Kidney epithelial cell (primary cell): ENCODE results near the gene DUSP2. TPM values are rescaled to one million over a fixed set of nuclear protein-coding genes. Genes with fewer than 3 reads are reported as not detected.

Experiments used
- DNase-seq: peaks from one replicate; pipeline ENCODE4 v3.0.0-alpha.2; 2010; ENCODE audit warnings: low read depth
- H3K27me3 ChIP-seq: 2 replicates; pipeline ENCODE4 v1.6.0; 2011; ENCODE audit warnings: low read length; ENCODE audit not compliant: control insufficient read depth, insufficient read depth
- H3K36me3 ChIP-seq: 2 replicates; pipeline ENCODE4 v1.5.1; 2011; ENCODE audit warnings: low read length; ENCODE audit not compliant: control insufficient read depth, insufficient read depth
- H3K4me3 ChIP-seq: 2 replicates; pipeline ENCODE4 v1.5.1; 2011; ENCODE audit warnings: low read depth, mild to moderate bottlenecking, control low read depth, low read length
- total RNA-seq: library from RNA; depleted of rRNA; stranded (reverse); fragments of >200 nt; gene quantifications from 2 replicates; pipeline ENCODE4 v1.2.3, GENCODE V29; 2015
- TF ChIP-seq, protein P1 (sequence below): IDR thresholded peaks from 2 replicates; pipeline ENCODE4 v1.5.1; 2011; ENCODE audit warnings: mild to moderate bottlenecking, moderate library complexity, low read length, control low read depth, inconsistent platforms; ENCODE audit not compliant: insufficient read depth, poor library complexity, severe bottlenecking

Gene DUSP2
- total RNA-seq, 1 donor from 2014 or later = 1.7 TPM

DNA sequence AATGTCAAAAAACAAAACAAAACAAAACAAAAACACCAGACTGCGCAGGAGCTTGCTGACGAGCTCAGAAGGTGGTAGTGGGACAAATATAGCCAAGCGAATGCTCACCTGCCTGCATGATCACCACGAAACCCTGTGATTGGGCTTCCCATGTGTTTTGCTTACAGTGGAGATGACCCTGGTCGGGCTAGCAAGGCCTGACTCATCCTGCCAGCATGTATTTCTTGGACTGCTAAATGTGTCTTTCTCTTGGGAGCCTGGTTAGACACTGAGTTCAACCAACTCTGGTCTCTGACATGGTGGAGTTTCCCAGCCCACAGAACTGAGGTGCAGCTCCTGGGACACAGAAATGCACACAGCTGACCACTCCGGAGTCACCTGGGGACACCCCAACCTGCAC, 30.7 kb upstream of the DUSP2 start:
- Histone ChIP-seq H3K36me3 (no peaks in the 10 kb centered on the region), H3K4me3 (no peak overlapping the region), H3K27me3 (no peaks in the 10 kb centered on the region)
- TF ChIP-seq, protein P1, sequence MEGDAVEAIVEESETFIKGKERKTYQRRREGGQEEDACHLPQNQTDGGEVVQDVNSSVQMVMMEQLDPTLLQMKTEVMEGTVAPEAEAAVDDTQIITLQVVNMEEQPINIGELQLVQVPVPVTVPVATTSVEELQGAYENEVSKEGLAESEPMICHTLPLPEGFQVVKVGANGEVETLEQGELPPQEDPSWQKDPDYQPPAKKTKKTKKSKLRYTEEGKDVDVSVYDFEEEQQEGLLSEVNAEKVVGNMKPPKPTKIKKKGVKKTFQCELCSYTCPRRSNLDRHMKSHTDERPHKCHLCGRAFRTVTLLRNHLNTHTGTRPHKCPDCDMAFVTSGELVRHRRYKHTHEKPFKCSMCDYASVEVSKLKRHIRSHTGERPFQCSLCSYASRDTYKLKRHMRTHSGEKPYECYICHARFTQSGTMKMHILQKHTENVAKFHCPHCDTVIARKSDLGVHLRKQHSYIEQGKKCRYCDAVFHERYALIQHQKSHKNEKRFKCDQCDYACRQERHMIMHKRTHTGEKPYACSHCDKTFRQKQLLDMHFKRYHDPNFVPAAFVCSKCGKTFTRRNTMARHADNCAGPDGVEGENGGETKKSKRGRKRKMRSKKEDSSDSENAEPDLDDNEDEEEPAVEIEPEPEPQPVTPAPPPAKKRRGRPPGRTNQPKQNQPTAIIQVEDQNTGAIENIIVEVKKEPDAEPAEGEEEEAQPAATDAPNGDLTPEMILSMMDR = no peak
- peak; percentile 5 for DNase-seq

DNA sequence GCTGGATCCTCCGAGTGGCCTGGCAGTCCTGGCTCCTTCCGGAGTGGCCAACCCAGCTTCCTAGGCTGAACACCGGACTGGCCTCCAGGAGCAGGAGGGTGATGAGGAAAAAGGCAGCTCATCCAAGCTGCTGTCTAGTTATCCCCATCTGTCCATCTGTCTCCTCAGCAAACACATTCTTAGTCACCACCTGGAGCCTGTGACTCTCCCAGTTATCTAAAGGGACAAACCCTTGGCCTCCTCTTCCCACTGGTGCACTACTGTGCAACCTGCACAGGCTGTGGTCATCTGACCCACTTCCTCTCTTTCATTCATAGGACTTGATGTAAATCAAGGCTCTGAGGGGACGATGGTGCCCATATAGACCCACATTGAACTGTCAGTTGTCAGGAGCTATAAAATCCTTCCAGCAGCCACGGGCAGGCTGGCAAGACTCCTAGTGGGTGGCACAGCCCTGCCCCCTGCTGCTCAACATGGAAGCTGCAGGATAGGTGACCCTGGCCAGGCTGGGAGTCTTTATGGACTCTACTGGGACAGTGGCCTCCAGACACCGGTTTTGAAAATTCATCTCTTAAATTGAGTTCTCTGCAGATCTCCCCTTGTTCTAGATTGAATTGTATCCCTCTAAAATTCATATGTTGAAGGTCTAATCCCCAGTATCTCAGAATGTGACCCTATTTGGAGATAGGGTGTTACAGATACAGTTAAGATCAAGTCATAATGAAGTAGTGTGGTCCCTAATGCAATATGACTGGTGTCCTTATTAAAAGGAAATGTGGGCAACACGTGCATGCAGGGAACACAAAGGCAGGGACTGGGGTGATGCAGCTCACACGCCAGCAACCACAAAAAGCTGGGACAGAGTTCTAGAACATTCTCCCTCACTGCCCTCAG, 29.3 kb upstream of the DUSP2 start:
- Histone ChIP-seq H3K36me3 (no peaks in the 10 kb centered on the region), H3K27me3 (no peaks in the 10 kb centered on the region), H3K4me3 (no peak overlapping the region)
- TF ChIP-seq, protein P1 = peak; percentile 99
- DNase-seq = peak; percentile 12

DNA sequence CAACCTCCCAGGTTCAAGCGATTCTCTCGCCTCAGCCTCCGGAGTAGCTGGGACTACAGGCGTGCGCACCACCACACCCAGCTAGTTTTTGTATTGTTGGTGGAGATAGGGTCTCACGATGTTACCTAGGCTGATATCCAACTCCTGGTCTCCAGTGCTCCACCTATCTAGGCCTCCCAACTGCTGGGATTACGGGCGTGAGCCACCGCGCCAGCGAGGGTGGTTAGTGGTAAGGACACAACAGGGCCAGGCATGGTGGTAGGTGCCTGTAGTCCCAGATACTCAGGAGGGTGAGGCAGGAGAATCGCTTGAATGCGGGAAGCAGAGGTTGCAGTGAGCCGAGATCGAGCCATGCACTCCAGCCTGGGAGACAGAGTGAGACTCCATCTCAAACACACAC, 26.6 kb upstream of the DUSP2 start:
- TF ChIP-seq, protein P1 = no peak
- no peaks in the 10 kb centered on the region for H3K36me3 ChIP-seq
- H3K4me3 ChIP-seq = no peak overlapping the region
- no peak for DNase-seq
- no peaks in the 10 kb centered on the region for H3K27me3 ChIP-seq

DNA sequence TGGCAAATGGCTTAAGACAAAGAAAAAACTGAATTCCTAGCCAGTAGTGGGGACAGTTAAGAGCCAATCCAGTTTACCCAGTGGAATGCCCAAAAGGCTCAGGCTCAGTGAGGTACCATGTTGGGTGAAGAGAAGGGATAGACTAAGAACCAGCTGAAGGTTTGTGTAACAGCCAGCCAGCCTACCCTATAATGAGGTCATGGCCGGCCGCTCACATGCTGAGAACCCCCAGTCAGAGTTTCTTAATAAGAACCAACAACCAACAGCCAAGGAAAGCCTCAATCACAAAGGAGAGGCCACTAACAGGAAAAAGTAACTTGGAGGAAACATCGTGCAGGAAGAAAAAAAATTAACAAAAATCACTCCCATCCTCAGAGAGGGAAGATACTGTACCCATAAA, 25.4 kb upstream of the DUSP2 start:
- no peak for DNase-seq
- H3K4me3 ChIP-seq = no peak overlapping the region
- no peaks in the 10 kb centered on the region for H3K27me3 ChIP-seq
- no peaks in the 10 kb centered on the region for H3K36me3 ChIP-seq
- TF ChIP-seq, protein P1 = no peak

DNA sequence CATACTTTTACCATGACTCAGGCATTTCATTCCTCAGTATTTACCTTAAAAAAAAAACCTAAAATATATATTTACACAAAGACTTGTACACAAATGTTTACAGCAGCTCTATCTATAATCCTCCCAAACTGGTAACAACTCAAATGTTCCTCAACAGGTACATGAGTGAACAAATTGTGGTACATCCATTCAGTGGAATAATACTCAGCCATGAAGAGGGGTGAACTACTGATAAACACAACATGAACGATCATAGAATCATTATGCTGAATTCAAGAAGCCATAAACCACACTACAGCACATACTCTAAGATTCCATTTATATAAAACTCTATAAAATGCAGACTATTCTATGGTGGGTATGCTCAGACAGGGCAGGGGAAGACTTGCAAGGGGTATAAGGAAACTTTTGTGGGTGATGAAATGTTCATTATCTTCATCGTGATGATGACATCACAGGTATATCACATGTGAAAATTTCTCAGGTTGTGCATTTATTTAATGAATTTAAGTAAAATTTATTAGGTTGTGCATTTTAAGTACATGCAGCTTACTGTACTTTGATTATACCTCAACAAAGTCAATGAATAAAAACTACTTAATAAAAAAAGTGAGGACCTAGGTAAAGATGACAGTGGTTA, 24.7 kb upstream of the DUSP2 start:
- no peak for DNase-seq
- TF ChIP-seq, protein P1 = no peak
- Histone ChIP-seq H3K36me3 (no peaks in the 10 kb centered on the region), H3K27me3 (no peaks in the 10 kb centered on the region), H3K4me3 (no peak overlapping the region)
